ENCODE data around the gene EFCAB12. TPM values are rescaled to one million over a fixed set of nuclear protein-coding genes. Genes with fewer than 3 reads are reported as not detected.

Gene EFCAB12
- total and polyA plus RNA-seq, 2 experiments from 2014 or later = 0.19 to 0.20 TPM

- no peaks in the 10 kb centered on the region for H3K27me3 ChIP-seq
- no peak overlapping the region for H3K27ac ChIP-seq
- H3K4me2 ChIP-seq = no peak overlapping the region
- DNase-seq (ENCODE audit: low spot score) = no peak
- no peaks in the 10 kb centered on the region for H4K20me1 ChIP-seq (ENCODE audit: insufficient read depth, poor library complexity, severe bottlenecking)
- H3K9me3 ChIP-seq (ENCODE audit: low read depth) = no peaks in the 10 kb centered on the region
- no peaks in the 10 kb centered on the region for H3K9me2 ChIP-seq (replicated peaks; ENCODE audit: insufficient read depth)
- TF ChIP-seq CTCF (IDR thresholded peaks at IDR 0.05; ENCODE audit: poor library complexity) (no peak), EZH2 (IDR thresholded peaks at IDR 0.05; ENCODE audit: borderline replicate concordance) (no peak), EZH2phosphoT487 (IDR thresholded peaks at IDR 0.05; ENCODE audit: low read depth, severe bottlenecking, unreplicated experiment) (no peak)
- no peak overlapping the region for H2AFZ ChIP-seq
- 87% methylated on average over 5 of the region's 5 CpGs for whole genome bisulfite sequencing (ENCODE audit: low lambda C conversion rate, missing lambda C conversion rate)
- H3K4me3 ChIP-seq = no peak overlapping the region
- no peaks in the 10 kb centered on the region for H3K79me2 ChIP-seq
- H3K4me1 ChIP-seq (ENCODE audit: insufficient read depth) = no peaks in the 10 kb centered on the region
- H3K36me3 ChIP-seq (replicated peaks; ENCODE audit: insufficient read depth, low read depth) = no peaks in the 10 kb centered on the region
Measured at GRCh38 chr3:129353589-129353941, 74.9 kb downstream of the EFCAB12 start.

- Histone ChIP-seq H3K4me1 (ENCODE audit: insufficient read depth) (no peaks in the 10 kb centered on the region), H3K4me3 (no peak overlapping the region), H4K20me1 (ENCODE audit: insufficient read depth, poor library complexity, severe bottlenecking) (no peaks in the 10 kb centered on the region), H3K9me2 (replicated peaks; ENCODE audit: insufficient read depth) (no peaks in the 10 kb centered on the region), H3K27me3 (no peaks in the 10 kb centered on the region), H3K9me3 (ENCODE audit: low read depth) (no peaks in the 10 kb centered on the region), H2AFZ (no peak overlapping the region), H3K27ac (no peak overlapping the region), H3K36me3 (replicated peaks; ENCODE audit: insufficient read depth, low read depth) (no peaks in the 10 kb centered on the region), H3K4me2 (no peak overlapping the region), H3K79me2 (no peaks in the 10 kb centered on the region)
- 89% methylated on average over 14 of the region's 14 CpGs for WGBS (ENCODE audit: low lambda C conversion rate, missing lambda C conversion rate)
- no peak for DNase-seq (ENCODE audit: low spot score)
- TF ChIP-seq EZH2phosphoT487 (IDR thresholded peaks at IDR 0.05; ENCODE audit: low read depth, severe bottlenecking, unreplicated experiment) (no peak), EZH2 (IDR thresholded peaks at IDR 0.05; ENCODE audit: borderline replicate concordance) (no peak), CTCF (IDR thresholded peaks at IDR 0.05; ENCODE audit: poor library complexity) (no peak)
Measured at GRCh38 chr3:129352650-129353588, 75.5 kb downstream of the EFCAB12 start.

GRCh38 chr3:129352045-129352444 is 76.4 kb downstream of the EFCAB12 start:
- H3K4me1 ChIP-seq (ENCODE audit: insufficient read depth) = peaks cover 2% of the 10 kb centered on the region
- no peaks in the 10 kb centered on the region for H3K36me3 ChIP-seq (replicated peaks; ENCODE audit: insufficient read depth, low read depth)
- no peak for DNase-seq (ENCODE audit: low spot score)
- H3K9me2 ChIP-seq (replicated peaks; ENCODE audit: insufficient read depth) = no peaks in the 10 kb centered on the region
- 74% methylated on average over 8 of the region's 8 CpGs for WGBS (ENCODE audit: low lambda C conversion rate, missing lambda C conversion rate)
- H3K4me2 ChIP-seq = no peak overlapping the region
- H3K27ac ChIP-seq = no peak overlapping the region
- no peaks in the 10 kb centered on the region for H3K27me3 ChIP-seq
- H3K9me3 ChIP-seq (ENCODE audit: low read depth) = no peaks in the 10 kb centered on the region
- H2AFZ ChIP-seq = no peak overlapping the region
- H3K4me3 ChIP-seq = no peak overlapping the region
- H3K79me2 ChIP-seq = no peaks in the 10 kb centered on the region
- no peaks in the 10 kb centered on the region for H4K20me1 ChIP-seq (ENCODE audit: insufficient read depth, poor library complexity, severe bottlenecking)
- TF ChIP-seq EZH2 (IDR thresholded peaks at IDR 0.05; ENCODE audit: borderline replicate concordance) = no peak

Small RNAs within 50 kb of the gene (small RNA-seq; reads per million reads assigned to genes)
- 195 reads per million, percentile 98 among the genes with 10 or more reads in this experiment for gene SNORA7B

Other genes starting within 250 kb of the EFCAB12 start
- 289 and 295 TPM in 2 replicates for gene CNBP, start 244.7 kb downstream of the EFCAB12 start, total RNA-seq
- gene CNBP, start 244.7 kb downstream of the EFCAB12 start, polyA plus RNA-seq = 308 and 316 TPM in 2 replicates
- gene COPG1, start 179.0 kb downstream of the EFCAB12 start, total RNA-seq = 167 and 169 TPM in 2 replicates
- gene COPG1, start 179.0 kb downstream of the EFCAB12 start, polyA plus RNA-seq = 176 and 185 TPM in 2 replicates
- gene HMCES, start 149.8 kb downstream of the EFCAB12 start, total RNA-seq = 16.8 and 20.1 TPM in 2 replicates
- gene HMCES, start 149.8 kb downstream of the EFCAB12 start, polyA plus RNA-seq = 30.0 and 34.3 TPM in 2 replicates
- gene MBD4, start 11.3 kb upstream of the EFCAB12 start, total RNA-seq = 25.0 and 27.5 TPM in 2 replicates
- 20.8 and 22.2 TPM in 2 replicates for gene MBD4, start 11.3 kb upstream of the EFCAB12 start, polyA plus RNA-seq
- 14.6 and 17.3 TPM in 2 replicates for gene IFT122, start 11.6 kb upstream of the EFCAB12 start, total RNA-seq
- 11.4 and 15.6 TPM in 2 replicates for gene IFT122, start 11.6 kb upstream of the EFCAB12 start, polyA plus RNA-seq
- gene RHO, start 100.0 kb upstream of the EFCAB12 start, total RNA-seq = not detected in 2 replicates
- gene RHO, start 100.0 kb upstream of the EFCAB12 start, polyA plus RNA-seq = 0.19 TPM in 1 of 2 replicates, not detected in the other
- not detected in 2 replicates for gene H1-8, start 114.5 kb upstream of the EFCAB12 start, total RNA-seq
- gene H1-8, start 114.5 kb upstream of the EFCAB12 start, polyA plus RNA-seq = not detected in 2 replicates
- 22.0 and 45.3 TPM in 2 replicates for gene PLXND1, start 178.0 kb upstream of the EFCAB12 start, total RNA-seq
- 24.9 and 36.3 TPM in 2 replicates for gene PLXND1, start 178.0 kb upstream of the EFCAB12 start, polyA plus RNA-seq